GM23248 (cell line): ENCODE measurements around the gene BRPF3. TPM values are rescaled to one million over a fixed set of nuclear protein-coding genes. Genes with fewer than 3 reads are reported as not detected.
A peak's percentile ranks its signal among the peaks of the same experiment; 100 is the strongest.

ENCODE experiments used
- DNase-seq: peaks from one replicate; pipeline ENCODE4 v3.0.0-alpha.2; 2015
- H2AFZ ChIP-seq: fragments of 200-600 bp; sonication (generic); 2 replicates; pipeline ENCODE4 v1.6.1; 2016; ENCODE audit warnings: antibody characterized with exemption
- H3F3A ChIP-seq: fragments of 200-600 bp; sonication (generic); 2 replicates; pipeline ENCODE4 v1.6.1; 2016; ENCODE audit warnings: mild to moderate bottlenecking, antibody characterized with exemption, mixed run types; ENCODE audit not compliant: insufficient read depth
- H3K27ac ChIP-seq: fragments of 200-600 bp; sonication (generic); 2 replicates; pipeline ENCODE4 v1.5.1; 2016; ENCODE audit warnings: mild to moderate bottlenecking
- H3K27me3 ChIP-seq: fragments of 200-600 bp; sonication (generic); replicated peaks from 2 replicates; pipeline ENCODE4 v1.6.1; 2016; ENCODE audit warnings: mild to moderate bottlenecking; ENCODE audit not compliant: insufficient read depth
- H3K36me3 ChIP-seq: fragments of 200-600 bp; sonication (generic); 2 replicates; pipeline ENCODE4 v1.6.1; 2016; ENCODE audit warnings: low read depth, mild to moderate bottlenecking
- H3K4me1 ChIP-seq: fragments of 200-600 bp; sonication (generic); 2 replicates; pipeline ENCODE4 v1.6.1; 2016; ENCODE audit warnings: mild to moderate bottlenecking; ENCODE audit not compliant: insufficient read depth
- H3K4me2 ChIP-seq: fragments of 200-600 bp; sonication (generic); one replicate; pipeline ENCODE4 v1.6.1; 2016; ENCODE audit warnings: mild to moderate bottlenecking; ENCODE audit not compliant: unreplicated experiment
- H3K4me3 ChIP-seq: fragments of 200-600 bp; sonication (generic); 2 replicates; pipeline ENCODE4 v1.5.1; 2016; ENCODE audit warnings: mild to moderate bottlenecking
- H3K79me2 ChIP-seq: fragments of 200-600 bp; sonication (generic); 2 replicates; pipeline ENCODE4 v1.6.1; 2016; ENCODE audit warnings: mild to moderate bottlenecking; ENCODE audit not compliant: insufficient read depth
- H3K9ac ChIP-seq: fragments of 200-600 bp; sonication (generic); 2 replicates; pipeline ENCODE4 v1.6.1; 2016; ENCODE audit warnings: mild to moderate bottlenecking
- H3K9me2 ChIP-seq: fragments of 200-600 bp; sonication (generic); 2 replicates; pipeline ENCODE4 v1.6.1; 2016; ENCODE audit warnings: mixed run types, mild to moderate bottlenecking, moderate library complexity; ENCODE audit not compliant: insufficient read depth
- H3K9me3 ChIP-seq: fragments of 200-600 bp; sonication (generic); one replicate; pipeline ENCODE4 v1.6.1; 2017; ENCODE audit warnings: low read depth
- H4K20me1 ChIP-seq: fragments of 200-600 bp; sonication (generic); 2 replicates; pipeline ENCODE4 v1.6.0; 2016; ENCODE audit not compliant: insufficient read depth
- EZH2 ChIP-seq: fragments of 200-600 bp; sonication (generic); IDR thresholded peaks from 2 replicates; pipeline ENCODE4 v1.6.1; 2018; ENCODE audit warnings: antibody characterized with exemption, mild to moderate bottlenecking; ENCODE audit not compliant: insufficient read depth, poor library complexity, severe bottlenecking
- EZH2phosphoT487 ChIP-seq: fragments of 200-600 bp; sonication (generic); IDR thresholded peaks from 2 replicates; pipeline ENCODE4 v1.6.1; 2018; ENCODE audit warnings: antibody characterized with exemption, moderate library complexity, mild to moderate bottlenecking, low read depth; ENCODE audit not compliant: insufficient read depth
- WGBS, 2 experiments: methylation state at CpG; one replicate each; pipeline ENCODE4 v1.1.6; 2015 to 2017; ENCODE audit warnings: low lambda C conversion rate in 2 of 2, low coverage in 1 of 2; ENCODE audit errors: missing lambda C conversion rate in 2 of 2; 5-methylcytosine and 5-hydroxymethylcytosine counted together
- in situ Hi-C: fragments of 300-500 bp; cut with MboI; formaldehyde crosslinking; loops from 2 replicates; pipeline ENCODE4 v1.15.0; 2020
- polyA plus RNA-seq: library from polyadenylated mRNA; unstranded; fragments of >200 nt; fragmentation: Nextera tagmentation; extraction: Ambion mirVana; gene quantifications from 2 replicates; pipeline ENCODE4 v1.2.1, GENCODE V29; 2016
- total RNA-seq: library from RNA; depleted of rRNA; stranded (reverse); fragments of >200 nt; shearing (Covaris generic); gene quantifications from 2 replicates; pipeline ENCODE4 v1.2.3, GENCODE V29; 2014

Gene BRPF3
- total and polyA plus RNA-seq, 2 experiments from 2014 or later: 6.3 to 7.9 TPM

- Histone ChIP-seq H3K9me3 (no peaks in the 10 kb centered on the region), H3K9ac (no peak overlapping the region), H3K36me3 (no peaks in the 10 kb centered on the region), H4K20me1 (no peaks in the 10 kb centered on the region), H3K4me2 (no peak overlapping the region), H3K27me3 (peaks cover 10% of the 10 kb centered on the region; the same call in 1 of the 2 replicates), H3K4me1 (no peaks in the 10 kb centered on the region), H3K9me2 (no peaks in the 10 kb centered on the region), H2AFZ (no peak overlapping the region), H3K4me3 (no peak overlapping the region), H3K27ac (no peak overlapping the region), H3F3A (no peaks in the 10 kb centered on the region), H3K79me2 (no peaks in the 10 kb centered on the region)
- WGBS, 2 experiments: 84 to 88% methylated on average over 4 of the region's 4 CpGs
- TF ChIP-seq EZH2phosphoT487 (no peak), EZH2 (no peak)
- DNase-seq: no peak
- in situ Hi-C loops: no loop called here
These were observed 71.4 kb downstream of the BRPF3 start for GRCh38 chr6:36267731-36268477.

GRCh38 chr6:36268478-36269275 is 72.1 kb downstream of the BRPF3 start:
- Histone ChIP-seq H3K4me1 (no peaks in the 10 kb centered on the region), H3K27me3 (peaks cover 11% of the 10 kb centered on the region), H4K20me1 (no peaks in the 10 kb centered on the region), H3K36me3 (no peaks in the 10 kb centered on the region), H2AFZ (no peak overlapping the region), H3F3A (no peaks in the 10 kb centered on the region), H3K27ac (no peak overlapping the region), H3K4me3 (no peak overlapping the region), H3K9me2 (no peaks in the 10 kb centered on the region), H3K9me3 (no peaks in the 10 kb centered on the region), H3K9ac (no peak overlapping the region), H3K79me2 (no peaks in the 10 kb centered on the region), H3K4me2 (no peak overlapping the region)
- TF ChIP-seq EZH2: no peak
- no peak for TF ChIP-seq EZH2phosphoT487
- WGBS, 2 experiments: 55% methylated on average over 11 to 12 of the region's 12 CpGs
- peak; percentile 45 for DNase-seq
- in situ Hi-C loops: no loop called here

- Histone ChIP-seq H4K20me1 (no peaks in the 10 kb centered on the region), H3K9me2 (no peaks in the 10 kb centered on the region), H3K27me3 (peaks cover 24% of the 10 kb centered on the region), H3K4me3 (no peak within 1 kb of the TSS), H3K9ac (no peak within 1 kb of the TSS), H2AFZ (no peak within 1 kb of the TSS), H3K4me1 (no peaks in the 10 kb centered on the region), H3K4me2 (no peak within 1 kb of the TSS), H3K9me3 (no peaks in the 10 kb centered on the region), H3K27ac (no peak within 1 kb of the TSS), H3F3A (no peaks in the 10 kb centered on the region), H3K79me2 (no peaks in the 10 kb centered on the region), H3K36me3 (no peaks in the 10 kb centered on the region)
- DNase-seq: no peak
- no peak for TF ChIP-seq EZH2
- no peak for TF ChIP-seq EZH2phosphoT487
- WGBS, 2 experiments: 67% methylated on average over 31 to 32 of the region's 32 CpGs
- in situ Hi-C loops: no loop called here
These were observed 73.5 kb downstream of the BRPF3 start, which contains the start of gene PNPLA1 for GRCh38 chr6:36269834-36270705. TSS of gene PNPLA1 (plus strand) at chr6:36270060. CDS start at chr6:36270460, 400 bp downstream.

GRCh38 chr6:36272234-36272633 is 75.7 kb downstream of the BRPF3 start:
- Histone ChIP-seq H3K4me3 (no peak overlapping the region), H3K4me2 (no peak overlapping the region), H3K9me2 (no peaks in the 10 kb centered on the region), H3K36me3 (no peaks in the 10 kb centered on the region), H3K9ac (no peak overlapping the region), H3F3A (no peaks in the 10 kb centered on the region), H3K79me2 (no peaks in the 10 kb centered on the region), H2AFZ (no peak overlapping the region), H3K27ac (no peak overlapping the region), H3K9me3 (no peaks in the 10 kb centered on the region), H4K20me1 (no peaks in the 10 kb centered on the region), H3K27me3 (peaks cover 33% of the 10 kb centered on the region), H3K4me1 (no peaks in the 10 kb centered on the region)
- in situ Hi-C loops: no loop called here
- no peak for DNase-seq
- no peak for TF ChIP-seq EZH2phosphoT487
- no peak for TF ChIP-seq EZH2
- WGBS, 2 experiments: 68 to 78% methylated on average over 8 of the region's 8 CpGs
